Measurements from ENCODE around the gene CYP3A4.
"Not testable (repeated sequence)": the region's sequence is repeated elsewhere in the genome, so short reads cannot be mapped to it uniquely, and the experiment has no call there.

Gene CYP3A4

DNA sequence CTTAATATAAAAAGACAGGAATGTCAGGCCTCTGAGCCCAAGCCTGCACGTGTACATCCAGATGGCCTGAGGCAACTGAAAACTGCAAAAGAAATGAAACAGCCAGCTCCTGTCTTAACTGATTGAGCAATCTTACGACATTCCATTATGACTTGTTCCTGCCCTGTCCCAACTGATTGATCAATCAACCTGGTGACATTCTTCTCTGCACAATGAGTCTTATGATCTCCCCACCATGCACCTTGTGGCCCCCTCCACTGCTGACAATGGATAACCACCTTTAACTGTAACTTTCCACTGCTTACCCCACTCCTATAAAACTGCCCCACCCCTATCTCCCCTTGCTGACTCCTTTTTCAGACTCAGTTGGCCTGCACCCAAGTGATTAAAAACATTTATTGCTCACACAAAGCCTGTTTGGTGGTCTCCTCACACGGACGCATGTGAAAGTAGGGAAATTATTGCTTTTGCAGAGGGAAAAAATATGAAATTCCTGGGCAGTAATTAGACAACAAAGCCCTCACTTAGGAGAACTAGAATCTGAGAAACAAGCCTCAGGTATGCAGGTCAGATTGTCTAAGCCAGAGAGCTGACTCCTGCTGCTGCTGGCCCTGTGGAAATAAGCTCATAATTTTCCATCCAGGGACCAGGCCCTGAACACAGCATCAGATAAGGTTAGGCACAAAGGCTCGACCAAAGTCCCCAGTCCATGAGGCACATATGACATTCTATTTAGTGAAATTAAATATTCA is 54.3 kb downstream of the CYP3A4 start:
- in situ Hi-C loops (cut with HindIII; ENCODE audit: low sequenced_read_pairs) = no loop called here

DNA sequence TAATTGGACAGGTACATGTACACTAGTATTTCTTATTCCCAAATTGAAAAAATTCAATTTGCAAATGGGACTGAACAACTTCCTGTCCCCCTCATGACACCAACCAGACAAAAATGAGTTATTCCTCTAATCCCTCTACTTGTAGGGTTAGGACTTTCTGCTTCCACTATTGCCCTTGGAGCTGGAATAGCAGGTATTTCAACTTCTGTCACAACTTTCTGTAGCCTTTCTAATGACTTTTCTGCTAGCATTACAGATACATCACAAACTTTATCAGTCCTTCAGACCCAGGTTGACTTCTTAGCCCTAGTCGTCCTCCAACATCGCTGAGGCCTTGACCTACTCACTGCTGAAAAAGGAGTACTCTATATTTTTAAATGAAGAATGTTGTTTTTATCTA is 55.4 kb downstream of the CYP3A4 start:
- in situ Hi-C loops (cut with HindIII; ENCODE audit: low sequenced_read_pairs) = no loop called here

DNA sequence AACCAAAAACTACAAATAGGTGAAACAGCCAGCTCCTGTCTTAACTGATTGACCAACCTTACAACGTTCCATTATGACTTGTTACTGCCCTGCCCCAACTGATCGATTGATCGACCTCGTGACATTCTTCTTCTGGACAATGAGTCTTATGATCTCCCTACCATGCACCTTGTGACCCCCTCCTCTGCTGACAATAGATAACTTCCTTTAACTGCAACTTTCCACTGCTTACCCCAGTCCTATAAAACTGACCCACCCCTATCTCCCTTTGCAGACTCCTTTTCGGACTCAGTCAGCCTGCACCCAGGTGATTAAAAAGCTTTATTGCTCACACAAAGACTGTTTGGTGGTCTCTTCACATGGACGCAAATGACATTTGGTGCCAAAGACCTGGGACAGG is 60.8 kb downstream of the CYP3A4 start:
- in situ Hi-C loops (cut with HindIII; ENCODE audit: low sequenced_read_pairs) = not testable (repeated sequence)

DNA sequence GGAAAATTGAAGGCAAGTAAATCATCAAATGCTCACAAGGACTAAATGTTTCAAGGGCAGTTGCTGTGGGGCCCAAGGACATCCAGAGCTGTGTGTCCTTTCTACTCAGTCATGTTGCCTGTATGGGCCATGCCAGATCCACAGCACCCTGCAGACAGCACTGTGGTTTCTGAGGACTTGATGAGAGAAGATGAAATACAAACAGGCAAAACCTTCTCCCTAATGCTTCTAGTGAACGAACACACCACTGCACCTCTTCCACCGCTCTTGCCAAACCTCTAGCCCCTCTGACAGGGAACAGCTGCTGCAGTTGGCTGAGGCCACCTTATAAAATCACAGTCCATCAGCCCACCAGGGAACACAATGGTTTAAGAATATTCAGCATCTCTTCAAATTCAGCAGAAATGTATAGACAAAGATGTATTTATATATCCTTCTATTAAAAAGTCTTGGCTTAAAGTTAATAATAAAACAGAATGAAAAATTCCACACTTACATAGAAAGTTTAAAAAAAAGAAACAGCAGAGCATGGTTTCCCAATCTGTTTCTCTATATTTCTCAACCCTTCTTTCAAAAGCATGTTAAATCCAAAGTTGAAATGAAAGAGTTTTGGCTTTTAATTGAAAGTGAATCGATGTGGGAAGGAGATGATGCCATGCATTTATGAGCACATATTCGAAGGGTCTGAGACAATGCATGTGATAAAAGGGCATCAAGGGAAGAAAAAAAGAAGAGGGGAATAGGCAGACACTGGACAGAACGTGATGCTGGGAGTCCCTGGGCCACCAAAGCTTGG is 63.0 kb downstream of the CYP3A4 start:
- in situ Hi-C loops (cut with HindIII; ENCODE audit: low sequenced_read_pairs) = no loop called here

DNA sequence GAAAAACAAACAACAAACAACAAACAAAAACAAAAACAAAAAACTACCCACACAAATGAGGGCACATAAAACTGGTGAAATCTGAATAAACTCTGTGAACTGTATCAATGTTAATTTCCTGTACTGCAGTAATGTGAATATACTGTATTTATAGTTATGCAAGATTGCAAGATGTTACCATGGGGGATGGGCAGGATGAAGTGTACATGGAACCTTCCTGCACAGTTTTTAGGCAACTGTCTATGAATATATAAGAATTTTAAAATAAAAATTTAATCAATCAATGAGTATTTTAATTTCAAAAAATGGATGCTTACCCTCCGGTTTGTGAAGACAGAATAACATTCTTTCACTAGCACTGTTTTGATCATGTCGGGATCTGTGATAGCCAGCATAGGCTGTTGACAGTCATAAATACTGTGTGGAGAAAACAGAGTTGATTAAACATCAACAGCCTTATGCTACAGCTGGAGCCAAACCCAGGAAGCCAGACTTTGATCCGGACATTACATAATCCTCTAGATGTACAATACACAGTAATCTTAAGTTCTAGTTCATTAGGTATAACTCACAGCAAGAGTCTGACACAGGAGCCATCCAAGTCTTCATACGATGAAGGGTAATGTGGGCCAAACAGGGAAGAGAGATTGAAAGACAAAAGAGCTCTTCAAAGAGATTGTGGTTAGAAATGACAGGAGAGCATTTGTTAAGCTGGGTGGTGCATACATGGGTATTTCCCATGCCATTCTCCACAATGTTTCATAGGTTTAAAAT is 63.8 kb downstream of the CYP3A4 start:
- in situ Hi-C loops (cut with HindIII; ENCODE audit: low sequenced_read_pairs) = no loop called here

DNA sequence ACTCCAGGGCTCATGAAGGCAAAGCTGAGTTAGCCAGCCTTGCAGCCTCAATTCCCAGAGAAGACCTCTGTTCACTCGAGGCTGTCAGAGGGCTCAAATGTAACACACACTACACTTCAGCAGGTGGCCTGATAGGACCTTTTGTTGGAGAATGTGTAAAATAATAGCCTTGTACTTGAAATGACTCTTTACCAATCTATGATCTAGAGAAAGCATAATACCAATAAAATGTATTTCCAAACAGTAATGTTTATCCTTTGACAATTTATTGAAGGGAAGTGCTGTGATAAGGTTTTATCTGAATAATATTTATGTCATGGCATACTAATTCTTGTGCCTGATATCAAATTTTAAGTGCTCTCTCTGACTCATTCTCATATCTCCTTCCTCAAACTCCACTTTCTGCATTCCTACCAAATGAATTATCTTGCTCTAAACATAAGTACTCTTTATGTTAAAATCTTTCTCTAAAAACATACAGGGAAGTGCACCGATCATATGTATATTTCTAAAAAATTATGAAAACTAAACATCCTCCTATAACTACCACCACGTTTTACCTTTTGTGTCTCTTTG is 69.9 kb downstream of the CYP3A4 start:
- in situ Hi-C loops (cut with HindIII; ENCODE audit: low sequenced_read_pairs) = no loop called here

DNA sequence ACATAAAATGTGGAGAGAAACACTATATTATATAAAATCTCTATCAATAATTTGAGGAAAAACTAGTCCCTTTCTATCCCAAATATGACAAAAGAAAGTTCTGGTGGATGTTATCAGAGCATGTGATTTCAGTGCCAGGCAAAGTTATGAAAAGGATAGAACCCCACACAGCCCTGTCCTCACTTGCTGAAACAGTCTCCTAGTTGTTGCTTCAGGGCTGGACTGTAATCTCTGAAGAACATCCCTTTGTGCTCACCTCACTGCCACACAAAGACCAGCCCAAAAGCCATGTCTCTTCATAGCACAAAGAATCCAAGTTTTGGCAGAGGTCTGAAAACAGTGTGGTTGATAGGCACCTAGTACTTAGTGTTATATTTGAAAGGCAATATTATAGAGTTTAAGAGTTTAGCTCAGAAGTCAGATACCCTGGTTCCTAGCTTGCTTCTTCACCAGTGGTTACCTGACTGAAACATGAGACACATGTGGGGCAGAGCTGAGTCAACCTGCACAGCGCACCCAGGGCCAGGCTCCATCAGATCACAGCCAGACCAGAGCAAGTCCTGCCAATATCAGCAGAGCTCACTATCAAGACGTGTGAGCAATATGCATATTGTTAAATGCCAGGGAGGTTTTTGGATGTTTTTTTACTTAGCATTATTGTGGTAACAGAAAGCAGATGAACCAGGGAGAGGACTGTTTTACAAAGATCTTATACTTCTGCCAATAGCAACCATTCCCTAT is 74.0 kb downstream of the CYP3A4 start:
- in situ Hi-C loops (cut with HindIII; ENCODE audit: low sequenced_read_pairs) = no loop called here

DNA sequence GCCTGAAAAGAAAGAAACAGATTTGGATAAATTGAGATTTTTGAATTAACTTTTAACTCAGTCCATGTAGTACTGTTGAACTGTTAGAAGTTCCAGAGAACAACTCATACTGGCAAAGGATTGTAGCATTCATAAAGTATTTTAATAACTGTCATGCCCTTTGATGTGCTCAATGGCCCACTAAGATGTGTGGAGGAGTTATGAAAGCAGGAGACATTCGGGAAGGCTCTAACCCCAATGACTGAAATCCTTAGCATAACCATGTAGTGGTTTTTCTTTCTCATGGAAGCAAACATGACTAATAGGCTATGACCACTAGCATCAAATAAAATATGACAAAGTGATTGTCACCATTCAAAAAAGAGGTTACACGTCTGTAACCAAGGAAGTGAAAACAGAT is 74.7 kb downstream of the CYP3A4 start:
- in situ Hi-C loops (cut with HindIII; ENCODE audit: low sequenced_read_pairs) = no loop called here

DNA sequence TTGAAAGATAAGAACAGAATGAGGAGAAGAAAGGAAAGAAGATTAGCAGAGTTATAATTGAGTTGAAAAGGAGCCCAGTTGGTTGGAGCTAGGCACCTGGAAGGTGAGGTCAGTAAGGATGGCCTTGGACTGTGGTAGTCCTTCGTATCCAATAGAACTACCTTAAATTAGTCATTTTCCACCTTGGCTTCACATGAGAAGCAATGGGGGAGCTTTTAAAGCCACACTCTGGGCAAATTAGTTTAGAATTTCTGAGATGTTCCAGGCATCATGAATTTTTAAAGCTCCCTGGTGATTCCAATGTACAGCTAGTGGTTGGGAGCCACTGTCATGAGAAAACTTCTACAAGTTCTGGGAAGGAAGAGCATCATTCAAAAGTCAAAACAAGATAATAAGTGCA is 76.9 kb downstream of the CYP3A4 start:
- in situ Hi-C loops (cut with HindIII; ENCODE audit: low sequenced_read_pairs) = no loop called here

All from DLD1 (cell line).